RWPE1 (cell line): Measurements from ENCODE around the gene CAPNS1.

Experiments
- CTCF ChIA-PET: fragments of 350-600 bp; sonication (Branson Sonifier 250); formaldehyde crosslinking; extraction: SDS; loops from one replicate; lab custom pipeline; 2021; lab: Yijun Ruan, JAX
- POLR2A ChIA-PET: fragments of 400-600 bp; formaldehyde crosslinking; extraction: SDS; loops from one replicate; lab custom pipeline; 2020; ENCODE audit warnings: antibody characterized with exemption; ENCODE audit not compliant: low non-redundant PET; lab: Yijun Ruan, JAX
- DNase-seq: peaks from one replicate; pipeline ENCODE4 v3.0.0; 2012; ENCODE audit warnings: low spot score
- H3K27ac ChIP-seq: fragments of 450-650 bp; 2 replicates; pipeline ENCODE4 v1.5.1; 2017
- CTCF ChIP-seq: fragments of 450-650 bp; conservative IDR thresholded peaks from 2 replicates; pipeline ENCODE4 v1.5.1; 2017; ENCODE audit warnings: low read depth, mild to moderate bottlenecking

CAPNS1 gene

GRCh38 chr19:36113894-36114720 lies 25.8 kb upstream of the CAPNS1 start:
- POLR2A ChIA-PET = interaction anchor here (0.6 to 0.7 kb wide), 2 partner anchors 23 to 72 kb away, joined by 4 to 7 read pairs; no protein-coding TSS in a partner anchor
- CTCF ChIA-PET = interaction anchor here (1.0 to 1.8 kb wide), 3 partner anchors 11 to 154 kb away, joined by 3 to 9 read pairs (median 4); no protein-coding TSS in a partner anchor
- no peak for DNase-seq

GRCh38 chr19:36114721-36115452 lies 25.0 kb upstream of the CAPNS1 start, which contains the start of gene POLR2I:
Gene POLR2I (minus strand): TSS chr19:36114875. CDS start chr19:36114856, 19 bp downstream.
- ChIA-PET POLR2A (no interaction called here), CTCF (interaction anchor here (1.0 to 1.8 kb wide), 2 partner anchors 12 to 54 kb away, joined by 4 to 9 read pairs; no protein-coding TSS in a partner anchor)
- peak; percentile 99 for DNase-seq
- TF ChIP-seq CTCF = no peak
- H3K27ac ChIP-seq = peak within 1 kb of the TSS; percentile 91

More at GRCh38 chr19:36113894-36114720, 25.8 kb upstream of the CAPNS1 start:
- peak overlapping the region; percentile 91 for H3K27ac ChIP-seq
- TF ChIP-seq CTCF = no peak

GRCh38 chr19:36115453-36116343 lies 24.2 kb upstream of the CAPNS1 start, which contains the start of gene TBCB:
Gene TBCB (plus strand): TSS chr19:36115468. CDS start chr19:36115561, 93 bp downstream.
- H3K27ac ChIP-seq = peak within 1 kb of the TSS; percentile 91
- POLR2A ChIA-PET = no interaction called here
- peak; percentile 66 for DNase-seq
- TF ChIP-seq CTCF = no peak
- CTCF ChIA-PET = interaction anchor here (0.6 to 1.8 kb wide), 3 partner anchors 55 to 793 kb away, joined by 3 to 9 read pairs (median 4); no protein-coding TSS in a partner anchor

- POLR2A ChIA-PET = no interaction called here
- CTCF ChIA-PET = no interaction called here
These were observed 23.6 kb upstream of the CAPNS1 start for GRCh38 chr19:36116344-36116637.

GRCh38 chr19:36120092-36120983 lies 19.5 kb upstream of the CAPNS1 start:
- no peak overlapping the region for H3K27ac ChIP-seq
- no peak for TF ChIP-seq CTCF
- DNase-seq = no peak
- POLR2A ChIA-PET = no interaction called here
- CTCF ChIA-PET = no interaction called here

More at GRCh38 chr19:36116344-36116637, 23.6 kb upstream of the CAPNS1 start:
- H3K27ac ChIP-seq = peak overlapping the region; percentile 91
- no peak for TF ChIP-seq CTCF
- no peak for DNase-seq
